DOHH2 (cell line): Measurements from ENCODE around the gene MTFP1.

Experiments
- CTCF ChIP-seq: fragments of 200-600 bp; sonication (generic); IDR thresholded peaks from one replicate; pipeline ENCODE4 v1.5.1; 2014; ENCODE audit warnings: antibody characterized with exemption, mild to moderate bottlenecking, low read depth, low read length; ENCODE audit not compliant: poor library complexity, severe bottlenecking
- EZH2phosphoT487 ChIP-seq: fragments of 200-600 bp; sonication (generic); IDR thresholded peaks from 2 replicates; pipeline ENCODE4 v1.6.1; 2017; ENCODE audit warnings: borderline replicate concordance, mild to moderate bottlenecking, antibody characterized with exemption, low read length, moderate library complexity, mixed read lengths

- no peak for TF ChIP-seq CTCF
- TF ChIP-seq EZH2phosphoT487, result no peak
Measured at GRCh38 chr22:30433773-30434172, 8.2 kb downstream of the MTFP1 start.
